HG03354 (cell line): ENCODE results near the gene SSTR3.
"Not testable (repeated sequence)": the region's sequence is repeated elsewhere in the genome, so short reads cannot be mapped to it uniquely, and the experiment has no call there.

Experiments used
- ATAC-seq: cut with Tn5 transposase; IDR thresholded peaks from one replicate; pipeline ENCODE4 v1.9.1; 2021; ENCODE audit warnings: mild to moderate bottlenecking; ENCODE audit not compliant: unreplicated experiment, poor library complexity, severe bottlenecking

SSTR3 gene

GRCh38 chr22:37212174-37212906 is at the start of gene SSTR3:
SSTR3 (minus strand) TSS chr22:37212477; CDS start chr22:37207803, 4,674 bp downstream.
- no peak for ATAC-seq

GRCh38 chr22:37260901-37261336 is 48.6 kb upstream of the SSTR3 start:
- ATAC-seq: no peak

DNA sequence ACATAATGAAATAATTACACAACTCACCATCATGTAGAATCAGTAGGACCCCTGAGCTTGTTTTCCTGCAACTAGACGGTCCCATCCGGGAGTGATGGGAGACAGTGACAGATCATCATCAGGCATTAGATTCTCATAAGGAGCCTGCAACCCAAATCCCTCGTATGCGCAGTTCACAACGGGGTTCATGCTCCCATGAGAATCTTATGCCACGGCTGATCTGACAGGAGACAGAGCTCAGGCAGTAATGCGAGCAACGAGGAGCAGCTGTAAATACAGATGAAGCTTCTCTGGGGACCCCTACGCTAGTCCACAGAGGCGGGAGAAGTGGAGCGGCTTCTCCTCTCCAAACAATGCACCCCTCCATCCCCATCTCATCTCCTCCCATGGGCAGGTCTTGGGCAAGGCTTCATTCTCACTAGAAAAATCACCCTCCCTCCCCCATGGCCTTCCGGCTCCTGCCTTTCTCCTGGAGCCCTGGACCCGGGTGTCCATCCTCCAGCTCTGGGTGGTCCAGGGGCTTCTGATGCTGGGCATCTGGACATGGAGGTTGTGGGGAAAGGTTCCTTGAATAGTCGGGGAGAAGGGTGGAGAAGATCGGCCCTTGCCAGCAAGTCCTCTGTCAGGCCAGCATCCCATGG is 48.0 kb upstream of the SSTR3 start:
- ATAC-seq: no peak

DNA sequence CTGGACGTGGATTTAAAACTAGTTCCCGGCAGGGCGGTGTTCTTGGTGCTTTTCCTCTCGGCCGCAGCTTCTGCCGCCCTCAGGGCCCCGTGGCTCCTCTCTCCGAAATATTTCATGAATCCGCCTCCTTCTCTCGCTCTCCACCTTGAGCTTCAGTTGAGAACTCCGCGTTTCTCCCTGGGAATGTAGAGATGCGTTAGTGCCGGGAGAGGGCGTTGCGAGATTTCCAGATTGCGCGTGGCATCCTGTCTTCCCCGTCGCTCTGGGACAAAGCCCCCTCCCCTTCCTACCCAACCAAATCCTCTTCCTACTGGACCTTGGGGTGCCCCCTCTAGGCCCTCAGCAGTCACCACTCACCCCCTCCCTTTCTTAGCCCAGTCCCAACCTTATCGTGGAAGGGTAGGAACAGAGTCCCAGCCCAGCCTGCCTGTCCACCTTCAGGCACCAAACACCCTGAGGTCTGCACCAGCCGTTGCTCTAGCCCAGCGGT is 47.3 kb upstream of the SSTR3 start:
- no peak for ATAC-seq

DNA sequence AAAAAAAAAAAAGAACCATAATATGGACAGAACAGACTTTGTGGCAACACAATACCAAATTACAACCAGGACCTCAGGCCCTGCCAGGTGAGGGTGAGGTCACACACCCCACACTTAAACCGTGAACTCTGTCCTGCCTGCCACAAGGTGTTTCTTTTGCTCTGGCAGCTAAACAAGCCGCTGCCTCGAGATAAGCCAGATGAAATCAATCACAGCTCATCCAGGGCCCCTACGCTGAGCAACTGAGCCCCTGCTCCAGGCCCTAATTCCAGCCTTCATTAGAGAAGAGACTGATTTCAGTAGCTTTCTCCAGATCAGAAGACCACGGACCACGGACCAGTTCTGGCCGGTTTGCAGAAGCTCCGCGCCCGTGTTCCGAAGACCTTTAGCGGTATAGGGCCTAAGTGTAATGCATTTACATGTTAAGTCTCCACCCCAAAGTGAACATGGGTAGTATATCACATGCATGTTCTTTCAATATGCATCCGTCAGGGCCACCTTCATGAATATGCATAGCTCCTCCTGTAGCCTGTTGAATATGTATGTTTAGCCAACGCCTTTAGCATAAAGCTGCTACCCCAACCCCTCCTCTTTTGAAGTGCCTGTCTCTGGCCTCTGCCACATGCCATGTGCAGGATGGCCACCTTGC is 46.6 kb upstream of the SSTR3 start:
- ATAC-seq: no peak

DNA sequence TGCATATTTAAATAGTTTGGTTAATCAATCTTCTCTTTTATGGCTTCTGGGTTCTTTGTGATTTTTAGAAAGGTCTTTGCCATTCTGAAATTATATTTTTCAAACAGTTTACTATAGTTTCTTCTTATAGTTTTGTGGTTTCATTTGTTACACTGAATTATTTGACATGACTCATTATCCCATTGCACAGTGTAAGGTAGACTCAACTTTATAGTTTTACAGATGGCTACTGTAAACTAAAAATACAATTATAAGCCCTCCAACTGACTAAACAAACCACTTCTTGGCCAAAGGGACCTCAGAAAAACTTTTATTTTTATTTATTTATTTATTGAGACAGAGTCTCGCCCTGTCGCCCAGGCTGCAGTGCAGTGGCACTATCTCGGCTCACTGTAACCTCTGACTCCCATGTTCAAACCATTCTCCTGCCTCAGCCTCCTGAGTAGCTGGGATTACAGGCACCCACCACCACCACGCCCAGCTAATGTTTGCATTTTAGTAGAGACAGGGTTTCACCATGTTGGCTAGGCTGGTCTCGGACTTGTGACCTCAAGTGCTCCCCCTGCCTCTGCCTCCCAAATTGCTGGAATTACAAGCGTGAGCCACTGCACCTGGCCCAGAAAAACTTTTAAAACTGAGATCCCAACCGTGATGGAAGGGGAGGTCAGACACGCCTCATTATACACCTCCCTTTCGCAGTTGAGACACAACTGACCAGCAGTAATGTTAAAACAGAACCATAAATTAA is 45.9 kb upstream of the SSTR3 start:
- no peak for ATAC-seq

- no peak for ATAC-seq
Observed at GRCh38 chr22:37256075-37256726, 43.9 kb upstream of the SSTR3 start.

GRCh38 chr22:37255558-37256006 is 43.3 kb upstream of the SSTR3 start:
- no peak for ATAC-seq

DNA sequence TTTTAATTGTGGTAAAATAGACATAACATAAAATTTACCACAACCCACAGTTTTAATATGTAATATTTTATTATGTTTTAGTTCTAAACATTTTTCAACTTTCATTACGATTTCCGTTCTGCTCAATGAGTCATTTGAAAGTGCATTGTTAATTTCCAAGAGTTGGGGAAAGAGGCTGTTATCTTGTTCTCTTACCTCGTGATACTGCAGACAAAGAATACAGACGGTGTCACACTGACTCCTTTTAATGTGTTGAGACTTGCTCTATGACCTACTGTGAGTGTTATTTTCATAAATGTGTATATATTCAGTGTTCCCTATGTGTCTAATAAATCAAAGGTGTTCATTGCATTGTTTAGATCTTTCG is 42.6 kb upstream of the SSTR3 start:
- ATAC-seq: no peak

- ATAC-seq: no peak
Observed at GRCh38 chr22:37254209-37254866, 42.1 kb upstream of the SSTR3 start.

GRCh38 chr22:37253126-37253660 is 40.9 kb upstream of the SSTR3 start:
- no peak for ATAC-seq

GRCh38 chr22:37251836-37252235 is 39.6 kb upstream of the SSTR3 start:
- ATAC-seq: not testable (repeated sequence)

DNA sequence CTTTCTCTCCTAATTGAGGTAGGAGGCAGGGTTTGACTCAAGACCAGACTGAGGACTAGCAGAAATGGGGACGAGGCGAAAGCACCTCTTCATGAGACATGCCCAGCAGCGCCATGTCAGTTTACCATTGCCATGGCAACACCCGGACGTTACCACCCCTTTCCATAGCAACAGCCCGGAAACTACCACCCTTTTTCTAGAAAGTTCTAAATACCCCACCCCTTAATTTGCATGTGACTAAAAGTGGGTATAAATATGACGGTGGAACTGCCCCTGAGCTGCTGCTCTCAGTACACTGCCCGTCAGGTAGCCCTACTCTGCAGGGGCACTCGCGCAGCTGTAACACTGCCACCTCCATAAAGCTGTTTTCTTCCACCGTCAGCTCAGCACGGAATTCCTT is 37.7 kb upstream of the SSTR3 start:
- no peak for ATAC-seq

DNA sequence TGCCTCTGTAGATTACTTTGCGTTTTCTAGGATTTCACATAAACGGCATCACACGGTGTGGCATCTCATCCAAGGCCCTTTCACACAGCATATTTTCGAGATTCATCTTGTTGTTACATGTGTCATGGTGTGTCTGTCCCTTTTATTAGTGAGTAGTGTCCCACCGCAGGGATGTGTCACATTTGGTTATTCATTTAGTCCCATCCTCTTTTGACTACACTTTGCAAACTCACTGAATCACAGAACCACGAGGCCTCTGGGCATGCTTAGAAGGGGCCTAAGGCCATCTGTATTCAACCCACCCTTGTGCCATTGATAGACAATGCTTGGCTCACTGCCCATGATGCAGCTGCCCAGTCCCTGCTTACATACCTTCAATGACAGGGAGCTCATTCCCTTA is 36.0 kb upstream of the SSTR3 start:
- ATAC-seq: no peak

- ATAC-seq: no peak
Observed at GRCh38 chr22:37245740-37246139, 33.5 kb upstream of the SSTR3 start.

- ATAC-seq: peak; percentile 40
Observed at GRCh38 chr22:37244922-37245722, 32.8 kb upstream of the SSTR3 start.

DNA sequence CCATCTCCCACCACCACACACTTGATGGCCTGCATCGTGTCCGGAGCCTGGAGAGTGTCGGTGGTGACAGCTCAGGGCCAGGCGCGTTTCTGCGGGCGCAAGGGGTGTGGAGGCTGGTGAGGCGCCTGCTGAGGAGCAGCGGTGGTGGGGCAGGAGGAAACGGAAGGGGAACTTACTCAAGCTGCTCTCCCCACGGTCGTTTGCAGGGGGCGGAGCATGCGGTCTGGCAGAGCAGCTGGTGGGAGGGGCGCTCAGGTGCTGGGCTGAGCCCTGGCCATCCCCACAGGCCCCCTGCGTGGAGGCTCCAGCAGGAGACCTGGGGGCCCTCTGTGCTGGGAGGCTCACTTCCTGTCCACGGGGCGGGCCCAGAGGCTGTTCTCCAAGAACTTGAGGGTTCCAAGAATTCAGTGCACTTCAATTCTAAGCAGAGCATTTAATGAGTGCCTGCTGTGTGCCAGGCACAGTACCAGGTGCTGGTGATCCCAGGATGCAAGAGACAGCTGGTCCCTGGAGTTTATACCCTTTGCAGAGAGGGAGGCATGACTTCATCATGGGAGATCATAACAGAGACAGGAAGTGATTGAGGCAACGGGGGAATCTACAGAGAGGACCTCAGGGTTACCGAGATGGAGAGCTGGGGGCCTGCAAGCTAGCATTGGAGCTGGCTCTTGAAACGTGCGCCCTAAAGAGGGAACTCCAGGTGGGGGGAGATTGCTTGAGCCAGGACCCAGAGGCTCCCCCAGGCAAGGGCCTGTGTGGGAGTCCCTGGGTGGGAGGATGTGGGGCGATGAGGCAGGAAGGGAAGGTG is 32.0 kb upstream of the SSTR3 start, which contains the start of gene RAC2:
Gene RAC2, minus strand, starts transcription at position 156 of the 808 bp plus-strand sequence. Its CDS starts 121 bp downstream, at position 35.
- ATAC-seq: peak; percentile 62
